Measurements from ENCODE around the gene TAOK3.
"Not testable (repeated sequence)": the region's sequence is repeated elsewhere in the genome, so short reads cannot be mapped to it uniquely, and the experiment has no call there.

Gene TAOK3

DNA sequence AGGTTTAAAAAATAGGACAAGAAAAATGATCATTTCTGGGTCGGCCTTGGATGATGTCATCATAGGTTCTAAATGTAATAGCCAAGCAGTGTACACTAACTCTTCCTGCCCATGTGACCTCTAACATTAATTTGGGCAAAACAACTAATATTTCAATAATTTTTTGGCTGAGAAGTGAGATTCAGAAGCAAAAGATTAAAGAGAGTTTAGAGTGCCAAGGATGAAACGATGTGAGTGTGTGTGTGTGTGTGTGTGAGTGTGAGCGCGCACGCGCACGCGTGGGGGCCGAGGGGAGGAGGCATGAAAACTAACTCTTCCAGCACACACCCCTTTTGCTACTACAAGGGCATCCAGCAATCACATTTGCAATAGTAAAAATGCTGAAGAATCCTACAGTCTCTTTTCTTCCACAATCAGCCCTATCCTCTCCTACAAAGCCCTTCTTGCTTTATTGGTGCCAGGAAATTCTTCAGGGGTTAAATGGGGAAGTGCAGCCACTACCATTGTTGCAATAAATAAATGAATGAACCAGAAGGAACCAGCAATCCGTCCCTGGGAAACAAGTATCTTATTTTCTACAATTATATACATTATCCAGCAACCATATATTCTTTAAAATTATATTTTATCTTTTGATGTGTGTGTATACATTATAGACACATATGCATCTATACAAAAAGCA is 183.9 kb downstream of the TAOK3 start:
- no peak for DNase-seq

DNA sequence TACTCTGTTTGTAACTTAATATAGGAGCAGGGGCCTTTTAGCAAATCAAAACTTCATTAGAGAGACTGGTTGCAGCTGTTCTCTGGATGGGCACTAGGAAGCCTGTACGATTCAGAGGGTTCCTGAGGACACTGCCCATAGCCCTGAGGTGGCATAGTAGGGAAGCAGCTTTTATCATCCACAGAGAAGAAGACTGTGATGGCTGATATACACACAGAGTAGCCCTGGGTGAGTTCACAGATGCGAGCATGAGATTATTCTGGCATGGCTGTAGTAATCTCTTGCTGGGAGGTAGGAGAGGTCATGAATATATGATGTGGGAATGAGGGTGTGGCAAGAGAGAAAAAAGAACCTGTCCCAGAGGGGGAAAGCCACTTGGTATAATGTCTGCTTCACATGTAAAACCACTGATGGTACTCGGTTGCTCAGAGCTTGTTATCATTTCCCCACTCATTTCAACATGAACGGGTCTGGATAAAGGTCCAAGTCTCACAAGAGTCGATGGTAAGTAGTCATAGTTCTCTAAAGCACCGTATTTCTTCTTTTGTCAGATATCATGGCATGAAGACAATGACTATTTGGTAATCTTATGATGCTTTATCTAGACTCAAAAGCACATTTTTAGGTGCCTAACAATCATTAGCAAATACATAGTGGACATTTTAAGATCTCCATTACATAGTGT is 184.8 kb downstream of the TAOK3 start:
- DNase-seq = no peak

DNA sequence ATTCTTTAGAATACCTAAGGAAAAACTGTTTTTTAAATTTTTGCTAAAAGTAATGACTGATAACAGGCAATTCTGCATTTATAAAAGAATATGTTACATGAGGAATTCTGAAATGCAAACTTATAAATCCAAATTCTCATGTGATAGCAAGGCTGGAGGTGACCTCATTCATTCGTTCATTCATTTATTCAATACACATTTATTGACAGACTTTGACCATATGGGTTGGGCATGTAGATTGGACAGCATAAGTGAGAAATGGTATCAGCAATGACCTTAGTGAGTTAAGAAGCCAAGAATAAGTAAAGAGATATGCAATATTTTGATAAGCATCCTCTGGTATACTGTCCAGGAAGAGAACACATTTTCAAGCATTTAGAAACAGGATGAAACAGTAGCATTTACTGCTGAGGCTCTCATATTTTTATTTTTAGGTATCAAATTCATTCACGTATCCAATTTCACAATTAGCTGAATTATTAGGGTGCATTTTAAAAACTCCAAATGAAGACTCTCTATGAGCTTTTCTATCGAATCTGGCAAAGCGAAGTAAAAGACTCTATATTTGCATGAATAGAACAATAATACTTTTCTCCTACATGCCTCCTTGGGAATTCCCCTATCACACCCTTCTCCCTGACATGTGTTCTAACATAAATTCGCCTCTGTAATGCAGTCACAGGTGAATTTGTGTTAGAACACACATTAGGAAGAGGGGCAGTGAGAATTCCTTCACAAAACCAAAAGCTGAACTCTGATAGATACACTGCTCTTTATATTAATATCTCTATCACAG is 186.9 kb downstream of the TAOK3 start:
- no peak for DNase-seq

DNA sequence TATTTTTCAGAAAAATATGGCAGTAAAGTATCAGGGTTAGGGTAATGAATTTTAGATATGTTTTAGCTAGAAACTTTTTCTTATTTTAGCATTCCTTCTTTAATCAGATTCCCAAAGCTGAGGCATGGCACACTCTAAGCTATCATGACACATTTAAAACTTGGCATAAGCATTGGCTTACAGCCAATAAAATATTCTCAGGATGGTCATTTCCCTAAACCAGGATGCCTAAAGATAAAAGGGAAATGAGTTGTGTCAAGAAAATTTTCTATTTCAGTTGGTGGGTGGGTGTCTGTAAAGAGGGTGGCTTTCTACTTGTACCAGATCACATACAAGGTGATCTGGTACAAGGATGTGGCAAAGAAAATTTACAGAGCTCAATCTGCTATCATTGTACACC is 189.0 kb downstream of the TAOK3 start:
- DNase-seq = no peak

DNA sequence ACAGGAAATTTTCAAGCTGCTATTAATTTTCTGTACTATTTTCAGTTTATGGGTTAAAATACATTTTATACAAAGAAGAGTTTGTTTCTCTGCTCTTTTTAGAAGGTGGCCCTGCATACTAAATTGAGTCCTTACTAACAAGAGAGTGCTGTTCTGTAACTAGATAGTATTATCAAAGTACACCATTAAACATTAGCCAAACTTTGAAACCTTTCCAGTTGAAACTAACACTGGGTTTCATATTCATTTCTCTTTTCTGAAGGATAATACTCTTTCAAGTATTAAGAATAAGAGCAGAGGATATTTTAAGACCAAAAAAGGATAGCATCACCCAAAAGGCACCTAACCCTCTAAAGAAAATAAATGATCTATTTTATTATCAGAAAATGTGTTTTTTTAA is 189.6 kb downstream of the TAOK3 start:
- no peak for DNase-seq

DNA sequence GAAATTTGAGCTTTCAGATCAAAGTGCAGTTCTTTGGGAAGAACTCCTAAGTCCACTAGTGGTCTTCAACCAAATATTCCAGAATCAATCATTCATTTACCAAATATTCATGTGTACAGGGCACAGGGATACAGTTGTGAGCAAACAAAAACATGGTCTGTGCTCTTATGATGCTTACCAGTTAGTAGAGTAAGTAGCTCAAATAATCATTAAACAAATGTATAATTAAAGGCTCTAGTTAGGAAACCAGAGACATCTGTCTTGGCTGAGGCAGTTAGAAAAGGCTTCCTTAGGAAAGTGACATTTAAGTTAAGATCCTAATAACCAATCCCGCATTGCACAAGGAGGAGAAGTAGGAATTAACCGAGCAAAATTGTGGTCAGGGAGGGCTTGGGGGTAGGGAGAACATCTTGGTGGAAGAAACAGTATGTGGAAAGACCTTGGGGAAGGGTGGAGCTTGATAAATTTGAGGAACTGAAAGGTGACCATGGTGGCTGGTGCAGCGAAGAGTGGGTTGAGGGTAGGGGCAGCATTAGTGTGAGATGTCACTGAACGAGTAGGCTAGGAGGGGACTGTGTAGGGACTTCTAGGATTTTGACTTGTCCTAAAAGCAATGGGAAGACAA is 196.8 kb downstream of the TAOK3 start:
- no peak for DNase-seq

DNA sequence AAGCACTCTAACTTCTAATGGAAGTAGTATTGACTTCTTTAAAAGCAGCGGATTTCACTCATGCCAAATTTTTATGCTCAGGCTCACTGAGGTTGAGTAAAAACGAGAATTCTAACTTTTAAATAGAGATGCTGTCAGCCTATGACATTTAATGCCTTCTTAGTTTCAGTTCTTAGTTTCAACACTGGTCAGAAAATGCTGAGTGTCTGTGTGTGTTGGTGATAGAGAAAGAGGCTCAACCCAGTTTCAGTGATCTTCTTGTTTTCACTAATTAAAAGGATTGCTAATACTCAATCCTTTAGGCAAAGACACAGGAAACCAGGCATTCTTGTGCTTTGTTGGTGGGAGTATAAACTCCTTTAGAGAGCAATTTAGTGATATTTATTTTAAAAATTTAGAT is 205.8 kb downstream of the TAOK3 start:
- DNase-seq = no peak

DNA sequence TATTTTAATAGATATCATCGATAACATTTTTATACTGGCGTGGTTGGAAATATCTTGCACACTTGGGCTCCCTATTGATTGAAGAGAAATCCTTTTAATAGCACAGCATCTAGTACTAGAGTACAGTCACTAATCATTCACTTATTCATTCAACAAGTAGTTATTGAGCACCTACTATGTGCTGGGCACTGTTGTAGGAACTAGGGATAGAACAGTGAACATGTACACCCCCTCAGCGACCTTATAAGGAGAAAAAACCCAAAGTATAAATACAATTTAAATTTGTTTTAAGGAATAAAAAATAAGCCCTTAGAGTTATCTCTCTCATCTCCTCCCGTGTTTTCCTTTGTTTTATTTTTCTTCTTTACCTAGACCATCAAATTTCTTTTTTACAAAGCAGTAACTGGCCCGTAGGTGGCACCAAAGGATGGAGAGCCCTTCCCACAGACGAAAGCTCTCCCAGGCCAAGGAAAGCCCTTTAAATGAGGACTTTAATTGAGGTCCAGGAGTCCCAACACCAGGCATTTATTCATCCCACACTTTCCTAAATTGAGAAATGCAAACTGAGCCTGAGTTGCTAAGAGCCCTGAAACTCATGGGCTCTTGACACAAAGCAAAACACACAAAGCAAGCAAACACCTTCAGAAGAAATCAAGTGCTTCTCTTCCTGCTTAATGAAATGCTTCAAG is 207.8 kb downstream of the TAOK3 start:
- peak; percentile 66 for DNase-seq

DNA sequence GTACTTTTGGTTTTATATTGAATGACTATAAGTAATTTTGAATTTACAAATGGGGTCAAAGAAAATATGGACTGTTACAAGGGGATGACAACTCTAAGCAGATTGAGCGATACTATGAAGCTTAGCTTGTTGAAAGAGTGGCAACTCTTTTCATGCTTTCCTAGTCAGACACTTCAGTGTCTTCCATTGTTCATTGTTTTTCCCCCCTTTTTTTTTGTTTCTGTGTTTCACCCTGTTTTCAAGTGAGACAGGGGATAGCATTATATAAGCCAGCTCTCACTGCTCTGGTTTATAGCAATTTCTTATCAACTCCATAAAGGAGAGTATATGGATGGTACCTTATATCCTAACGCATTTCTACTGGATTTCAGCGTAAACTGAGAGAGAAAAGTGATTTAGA is 212.2 kb downstream of the TAOK3 start:
- DNase-seq = no peak

DNA sequence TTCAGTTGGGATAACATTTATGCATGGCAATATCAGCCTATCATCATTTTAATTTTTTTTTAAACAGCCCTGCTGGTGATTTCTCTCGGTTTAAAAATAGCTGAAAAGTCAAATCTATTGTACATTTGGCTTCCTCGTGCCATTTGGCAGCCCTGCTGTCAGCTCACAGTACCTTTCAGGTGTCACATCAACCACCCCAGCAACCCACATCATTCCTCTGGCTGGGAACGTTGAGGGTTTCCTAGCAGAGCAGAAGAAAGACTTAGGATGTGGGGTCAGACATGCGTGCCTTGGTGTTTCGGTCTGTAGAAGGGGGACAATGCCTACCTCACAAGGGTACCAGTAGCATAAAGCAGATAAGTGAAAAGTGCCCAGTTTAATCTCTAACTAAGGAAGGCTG is 221.0 kb downstream of the TAOK3 start:
- no peak for DNase-seq

DNA sequence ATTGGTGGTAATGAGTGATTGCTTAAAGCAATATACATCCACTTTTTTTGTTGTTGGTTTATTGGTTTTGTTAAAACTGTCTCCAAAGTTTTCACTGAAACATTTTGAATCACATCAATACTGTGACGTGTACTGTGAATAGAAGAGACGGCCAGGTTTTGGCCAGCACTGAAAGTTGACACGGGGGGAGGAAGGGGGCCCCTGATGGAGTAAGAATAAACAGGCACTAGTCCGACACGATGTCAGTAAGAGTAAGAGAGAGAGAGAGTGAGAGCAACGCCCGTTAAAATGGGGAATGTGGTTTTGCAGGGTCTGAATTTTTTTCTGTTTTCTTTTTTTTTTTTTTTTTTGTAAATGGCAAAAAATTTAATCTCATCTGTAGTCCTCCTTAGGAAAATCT is 222.1 kb downstream of the TAOK3 start:
- DNase-seq = no peak

DNA sequence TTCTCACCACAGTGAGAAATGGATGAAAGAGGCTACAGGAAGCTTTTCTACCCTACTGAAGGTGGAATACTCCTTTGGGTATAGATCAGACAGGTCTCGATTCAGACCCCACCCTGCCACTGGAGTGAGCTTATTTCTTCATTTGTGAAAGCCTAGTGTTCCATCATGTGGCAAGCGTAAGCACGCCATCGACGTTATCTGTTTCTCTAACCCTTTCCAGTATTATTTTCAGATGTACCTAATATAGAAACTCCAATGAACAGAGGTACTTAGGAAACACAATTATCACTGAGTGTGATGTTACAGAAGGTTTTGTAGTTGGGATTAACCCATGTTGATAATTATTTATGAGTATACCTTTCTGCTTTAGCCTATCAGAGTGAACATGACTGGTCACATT is 224.4 kb downstream of the TAOK3 start:
- no peak for DNase-seq

DNA sequence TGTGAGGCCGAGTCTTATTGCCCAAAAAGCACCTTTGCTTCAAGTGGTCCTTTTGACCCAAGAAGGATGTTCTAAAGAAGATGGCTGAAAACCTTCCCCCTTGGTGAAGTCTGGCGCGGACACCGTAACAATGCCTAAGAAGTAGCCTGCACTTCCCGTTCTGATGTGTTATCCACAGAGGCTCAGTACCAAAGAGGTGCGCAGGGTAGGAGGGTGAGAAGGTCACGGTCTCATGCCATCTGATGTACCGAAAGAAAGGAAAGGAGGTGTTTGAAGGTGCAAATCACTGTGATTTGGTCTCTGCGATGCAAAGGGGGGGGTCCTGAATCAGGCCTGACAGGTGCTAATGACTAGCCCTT is 226.9 kb downstream of the TAOK3 start:
- DNase-seq = no peak

DNA sequence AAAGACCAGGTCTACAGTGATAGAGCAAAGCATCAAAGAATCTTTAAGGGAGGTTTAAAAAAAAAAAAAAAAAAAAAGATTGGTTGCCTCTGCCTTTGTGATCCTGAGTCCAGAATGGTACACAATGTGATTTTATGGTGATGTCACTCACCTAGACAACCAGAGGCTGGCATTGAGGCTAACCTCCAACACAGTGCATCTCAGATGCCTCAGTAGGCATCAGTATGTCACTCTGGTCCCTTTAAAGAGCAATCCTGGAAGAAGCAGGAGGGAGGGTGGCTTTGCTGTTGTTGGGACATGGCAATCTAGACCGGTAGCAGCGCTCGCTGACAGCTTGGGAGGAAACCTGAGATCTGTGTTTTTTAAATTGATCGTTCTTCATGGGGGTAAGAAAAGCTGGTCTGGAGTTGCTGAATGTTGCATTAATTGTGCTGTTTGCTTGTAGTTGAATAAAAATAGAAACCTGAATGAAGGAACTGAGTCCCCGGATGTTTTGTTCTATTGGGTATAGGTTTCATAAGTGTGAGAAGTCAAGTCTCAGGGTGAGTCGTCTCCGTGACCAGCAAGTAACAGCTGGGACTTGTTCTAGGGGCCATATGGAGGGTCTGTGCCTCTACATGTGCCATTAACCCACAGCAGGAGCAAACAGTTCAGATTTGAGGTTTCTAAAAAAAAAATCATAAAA is 227.5 kb downstream of the TAOK3 start:
- no peak for DNase-seq

DNA sequence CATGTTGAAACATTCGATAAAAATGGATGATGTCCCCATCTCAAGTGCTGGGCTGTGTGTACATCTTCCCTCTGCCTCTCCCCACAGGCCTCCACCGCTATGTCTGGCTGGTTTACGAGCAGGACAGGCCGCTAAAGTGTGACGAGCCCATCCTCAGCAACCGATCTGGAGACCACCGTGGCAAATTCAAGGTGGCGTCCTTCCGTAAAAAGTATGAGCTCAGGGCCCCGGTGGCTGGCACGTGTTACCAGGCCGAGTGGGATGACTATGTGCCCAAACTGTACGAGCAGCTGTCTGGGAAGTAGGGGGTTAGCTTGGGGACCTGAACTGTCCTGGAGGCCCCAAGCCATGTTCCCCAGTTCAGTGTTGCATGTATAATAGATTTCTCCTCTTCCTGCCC is 228.2 kb downstream of the TAOK3 start:
- DNase-seq = no peak

DNA sequence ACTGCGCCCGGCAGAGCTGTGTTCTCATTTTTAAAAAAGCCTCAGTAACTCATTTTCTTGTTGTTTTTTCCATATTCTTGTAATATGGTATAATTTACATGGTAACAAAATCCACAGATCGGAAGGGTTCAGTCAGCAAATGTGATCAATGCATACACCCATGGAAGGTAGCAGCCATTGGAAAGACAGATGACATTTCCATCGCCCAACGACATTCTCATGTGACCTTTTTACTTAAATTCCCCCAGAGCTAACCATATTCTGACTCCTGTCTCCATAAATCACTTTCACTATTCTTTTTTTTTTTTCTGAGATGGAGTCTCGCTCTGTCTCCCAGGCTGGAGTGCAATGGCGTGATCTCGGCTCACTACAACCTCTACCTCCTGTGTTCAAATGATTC is 231.9 kb downstream of the TAOK3 start:
- no peak for DNase-seq

DNA sequence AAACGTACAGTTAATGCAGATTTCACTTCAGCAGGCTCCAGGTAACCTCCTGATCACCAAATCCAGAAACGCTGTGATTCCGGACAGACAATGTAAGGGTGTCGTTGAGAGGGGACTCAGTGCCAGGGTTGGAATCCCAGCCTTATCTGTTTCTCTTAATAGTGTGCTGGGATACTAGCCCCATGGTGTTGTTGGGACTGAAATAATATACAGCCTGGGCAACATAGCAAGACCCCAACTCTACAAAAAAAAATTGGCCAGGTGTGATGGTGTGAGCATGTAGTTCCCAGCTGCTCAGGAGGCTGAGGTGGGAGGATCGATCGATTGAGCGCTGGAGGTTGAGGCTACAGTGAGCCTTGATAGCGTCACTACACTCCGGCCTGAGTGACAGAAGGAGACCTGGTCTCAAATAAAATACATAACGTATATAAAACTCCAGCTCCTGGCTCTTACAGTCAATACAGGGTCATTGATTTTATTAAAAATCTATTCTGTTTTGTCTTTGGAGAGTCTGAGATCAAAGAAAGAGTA is 235.5 kb downstream of the TAOK3 start:
- no peak for DNase-seq

DNA sequence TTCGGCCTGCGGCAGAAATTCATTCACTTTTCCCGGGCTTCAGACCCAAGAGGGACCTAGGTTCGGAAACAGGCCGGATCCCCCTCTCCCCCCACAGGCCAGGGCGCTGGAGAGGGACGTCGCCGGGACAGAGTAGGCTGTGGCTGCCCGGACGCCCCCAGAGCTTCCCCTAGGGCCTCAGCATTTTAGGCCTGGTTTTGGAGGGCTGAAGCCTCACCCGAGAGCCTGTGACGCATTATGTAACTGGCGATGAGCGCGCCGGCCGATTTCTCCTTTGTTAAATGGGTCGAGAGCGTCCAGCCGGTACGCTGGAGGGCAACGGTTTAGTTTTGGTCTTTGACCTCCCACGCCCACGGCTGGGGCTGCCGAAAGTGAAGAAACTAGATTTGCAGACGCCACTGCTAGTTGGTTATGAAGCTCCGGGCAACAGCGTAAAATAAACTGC is 236.1 kb downstream of the TAOK3 start:
- peak; percentile 66 for DNase-seq

DNA sequence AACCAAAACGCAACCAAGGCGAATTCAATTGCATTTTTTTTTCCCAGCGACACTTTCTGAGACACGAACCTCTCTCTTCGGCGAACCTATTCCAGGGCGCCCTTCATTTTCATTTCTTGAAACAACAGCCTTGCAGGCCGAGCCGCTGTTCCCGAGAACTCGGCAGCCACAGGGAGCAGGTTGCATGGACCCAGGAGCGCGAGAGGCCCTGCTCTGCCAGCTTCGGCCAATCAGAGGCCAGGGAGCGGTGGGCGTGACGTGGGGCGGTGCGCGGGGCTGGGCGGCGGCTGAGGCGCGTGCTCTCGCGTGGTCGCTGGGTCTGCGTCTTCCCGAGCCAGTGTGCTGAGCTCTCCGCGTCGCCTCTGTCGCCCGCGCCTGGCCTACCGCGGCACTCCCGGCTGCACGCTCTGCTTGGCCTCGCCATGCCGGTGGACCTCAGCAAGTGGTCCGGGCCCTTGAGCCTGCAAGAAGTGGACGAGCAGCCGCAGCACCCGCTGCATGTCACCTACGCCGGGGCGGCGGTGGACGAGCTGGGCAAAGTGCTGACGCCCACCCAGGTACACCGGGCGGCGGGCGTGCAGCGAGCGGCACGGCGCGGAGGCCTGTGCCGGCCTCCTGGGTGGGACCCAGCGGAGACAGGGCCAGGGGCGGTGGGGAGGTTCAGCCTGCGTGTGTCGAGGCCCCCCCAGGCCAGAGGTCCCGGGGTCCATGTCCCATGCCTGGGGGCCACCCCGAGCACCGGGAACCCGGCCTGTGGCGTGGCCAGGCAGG is 236.7 kb downstream of the TAOK3 start, which contains the start of gene PEBP1:
Gene PEBP1 (plus strand): TSS at position 337 of the 771 bp plus-strand sequence. CDS start 86 bp downstream, at position 423.
- peak; percentile 98 for DNase-seq

DNA sequence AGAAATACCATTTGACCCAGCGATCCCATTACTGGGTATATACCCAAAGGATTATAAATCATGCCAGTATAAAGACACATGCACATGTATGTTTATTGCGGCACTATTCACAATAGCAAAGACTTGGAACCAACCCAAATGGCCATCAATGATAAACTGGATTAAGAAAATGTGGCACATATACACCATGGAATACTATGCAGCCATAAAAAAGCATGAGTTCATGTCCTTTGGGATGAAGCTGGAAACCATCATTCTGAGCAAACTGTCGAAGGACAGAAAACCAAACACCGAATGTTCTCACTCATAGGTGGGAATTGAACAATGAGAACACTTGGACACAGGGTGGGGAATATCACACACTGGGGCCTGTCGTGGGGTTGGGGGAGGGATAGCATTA is 243.3 kb downstream of the TAOK3 start:
- DNase-seq = not testable (repeated sequence)

DNA sequence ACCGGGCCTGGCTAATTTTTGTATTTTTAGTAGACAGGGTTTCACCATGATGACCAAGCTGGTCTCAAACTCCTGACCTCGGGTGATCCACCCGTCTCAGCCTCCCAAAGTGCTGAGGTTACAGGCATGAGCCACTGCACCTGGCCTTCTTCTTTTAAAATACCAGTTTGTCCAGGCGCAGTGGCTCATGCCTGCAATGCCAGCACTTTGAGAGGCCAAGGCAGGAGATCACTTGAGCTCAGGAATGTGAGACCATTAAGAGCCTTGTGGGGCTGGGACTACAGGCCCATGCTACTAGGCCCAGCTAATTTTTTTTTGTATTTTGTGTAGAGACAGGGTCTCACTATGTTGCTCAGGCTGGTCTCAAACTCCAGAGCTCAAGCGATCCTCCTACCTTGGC is 244.8 kb downstream of the TAOK3 start:
- no peak for DNase-seq

Measured in DMS53 (cell line).